ENCODE measurements around the gene TRIM32.

The TRIM32 gene

DNA sequence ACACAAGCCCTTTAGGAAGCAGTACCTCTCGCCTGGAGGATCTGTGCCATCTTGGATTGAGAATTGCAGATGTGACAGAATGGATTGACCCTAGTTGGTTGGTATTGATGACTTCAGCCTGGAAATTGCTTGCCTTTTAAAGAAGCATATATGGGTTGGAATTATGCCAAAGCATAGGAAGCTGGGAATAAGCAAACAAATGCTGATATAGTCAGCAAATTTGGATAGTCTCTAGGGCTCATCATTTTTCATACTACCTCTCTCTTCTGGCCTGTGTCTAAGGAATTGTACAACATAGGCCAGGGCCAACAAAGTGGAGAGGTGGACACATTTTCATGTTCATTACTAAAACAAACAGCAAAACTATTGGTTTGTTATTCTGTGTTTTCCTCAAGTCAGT, 13.2 kb downstream of the TRIM32 start:
- no peak for FAIRE-seq
- no peak for DNase-seq (ENCODE audit: insufficient read length, low spot score)
- TF ChIP-seq TAF1 (IDR thresholded peaks at IDR 0.05; ENCODE audit: low read depth, low read length) (no peak), POLR2A (IDR thresholded peaks at IDR 0.05; ENCODE audit: low read depth, low read length) (no peak), POLR2AphosphoS5 (IDR thresholded peaks at IDR 0.05; ENCODE audit: low read depth, low read length) (no peak), PAX5 (IDR thresholded peaks at IDR 0.05; ENCODE audit: insufficient read depth, low read length, severe bottlenecking) (no peak), POU2F2 (IDR thresholded peaks at IDR 0.05; ENCODE audit: low read depth, low read length) (no peak), SPI1 (IDR thresholded peaks at IDR 0.05; ENCODE audit: low read depth, low read length) (no peak)

DNA sequence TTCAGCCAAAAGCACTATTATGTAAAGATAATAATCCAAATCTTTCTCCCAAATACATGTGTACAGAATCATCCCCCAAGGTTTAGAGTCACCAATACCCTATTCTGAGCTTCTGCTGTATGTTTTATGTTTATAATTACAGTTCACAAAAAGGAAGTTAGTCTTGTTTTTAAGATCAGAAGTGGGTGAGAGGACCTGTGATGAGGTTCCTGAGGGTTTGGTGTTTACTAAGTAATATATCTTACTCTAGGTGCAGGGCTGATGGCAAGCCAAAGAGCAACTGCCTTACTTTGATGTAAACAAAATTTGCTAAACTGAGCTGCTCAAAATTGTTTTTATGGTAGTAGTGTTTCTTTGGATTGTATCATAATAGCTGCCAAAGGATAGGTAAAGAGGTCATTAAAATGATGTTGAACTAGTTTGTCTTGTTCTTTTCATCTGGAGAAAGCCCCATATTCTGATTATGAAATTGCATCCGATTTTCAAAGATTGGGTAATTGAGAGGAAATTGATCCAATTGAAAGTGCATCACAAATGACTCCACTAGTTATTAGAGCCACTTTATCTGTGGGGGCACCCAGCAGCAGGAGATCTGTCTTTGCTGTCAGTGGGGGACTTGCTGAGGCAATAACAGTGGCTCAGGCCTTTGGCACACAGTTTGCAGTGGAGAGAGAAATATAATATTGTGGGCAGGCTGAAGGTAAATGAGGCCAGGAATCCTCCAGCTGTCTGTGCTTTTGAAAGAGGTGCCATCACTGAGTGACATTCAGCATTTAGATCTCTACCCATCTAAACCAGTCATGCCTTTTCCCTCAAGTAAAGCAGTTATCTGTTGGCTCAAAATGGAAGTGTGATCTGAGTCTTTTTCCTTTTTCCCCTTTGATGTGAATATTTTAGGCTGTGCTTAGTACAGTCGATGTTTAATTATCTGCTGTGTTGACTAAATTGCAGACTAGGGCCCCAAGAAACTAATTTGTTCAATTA, 14.1 kb downstream of the TRIM32 start:
- FAIRE-seq (no peak), DNase-seq (ENCODE audit: insufficient read length, low spot score) (no peak)
- TF ChIP-seq TAF1 (IDR thresholded peaks at IDR 0.05; ENCODE audit: low read depth, low read length), result no peak
- 0 out of 2 replicates have a peak, but pooled peaks have one; percentile 21 for TF ChIP-seq POLR2AphosphoS5 (IDR thresholded peaks at IDR 0.05; ENCODE audit: low read depth, low read length)

DNA sequence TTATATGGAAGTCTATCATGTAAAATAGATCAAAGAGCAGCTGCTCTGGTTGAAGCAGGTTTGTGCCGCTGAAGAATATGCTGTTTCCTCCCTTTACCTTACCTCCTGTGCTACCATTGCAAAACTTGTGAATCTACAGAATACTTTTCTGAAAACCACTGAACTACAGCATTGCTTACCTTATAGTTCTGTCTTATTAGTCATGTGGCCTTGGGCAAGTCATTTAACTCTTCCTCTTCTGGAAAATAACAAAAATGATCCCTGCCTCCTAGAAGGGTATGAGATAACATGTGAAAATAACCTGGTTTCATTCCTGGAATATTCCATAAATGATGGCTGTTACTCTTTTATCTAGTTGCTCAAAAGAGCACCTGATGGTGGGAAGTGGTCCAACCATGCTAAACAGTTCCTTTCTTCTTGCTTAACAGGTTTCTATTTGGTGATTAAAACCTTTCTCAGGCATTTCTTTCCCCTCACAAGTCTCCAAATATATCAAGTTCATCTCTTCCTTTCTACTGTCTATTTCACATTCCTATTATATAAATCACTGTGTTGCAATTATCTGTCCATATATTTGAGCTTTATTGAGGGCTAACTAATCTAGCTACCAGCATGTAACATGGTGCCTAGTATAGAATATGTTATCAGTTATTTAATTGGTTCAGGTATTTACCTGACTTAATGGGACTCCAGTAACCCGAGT, 15.0 kb downstream of the TRIM32 start:
- FAIRE-seq (no peak), DNase-seq (ENCODE audit: insufficient read length, low spot score) (no peak)
- TF ChIP-seq POLR2AphosphoS5 (IDR thresholded peaks at IDR 0.05; ENCODE audit: low read depth, low read length) (no peak), PAX5 (IDR thresholded peaks at IDR 0.05; ENCODE audit: insufficient read depth, low read length, severe bottlenecking) (no peak)

DNA sequence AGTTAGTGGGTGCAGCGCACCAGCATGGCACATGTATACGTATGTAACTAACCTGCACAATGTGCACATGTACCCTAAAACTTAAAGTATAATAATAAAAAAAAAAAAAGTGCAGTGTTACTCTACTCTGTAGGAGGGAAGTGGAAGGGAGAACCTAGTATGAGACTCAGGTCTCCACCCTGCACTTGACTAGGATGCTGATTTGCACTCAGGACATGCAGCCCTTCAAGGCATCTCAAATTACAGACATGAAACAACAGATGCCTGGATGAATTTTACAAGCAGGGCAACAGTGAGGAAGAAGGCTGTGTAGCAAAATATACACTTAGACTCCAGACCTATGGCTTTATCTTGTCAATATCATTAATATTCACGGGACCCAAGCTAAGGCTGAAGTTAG, 16.5 kb downstream of the TRIM32 start:
- FAIRE-seq (no peak), DNase-seq (ENCODE audit: insufficient read length, low spot score) (no peak)

DNA sequence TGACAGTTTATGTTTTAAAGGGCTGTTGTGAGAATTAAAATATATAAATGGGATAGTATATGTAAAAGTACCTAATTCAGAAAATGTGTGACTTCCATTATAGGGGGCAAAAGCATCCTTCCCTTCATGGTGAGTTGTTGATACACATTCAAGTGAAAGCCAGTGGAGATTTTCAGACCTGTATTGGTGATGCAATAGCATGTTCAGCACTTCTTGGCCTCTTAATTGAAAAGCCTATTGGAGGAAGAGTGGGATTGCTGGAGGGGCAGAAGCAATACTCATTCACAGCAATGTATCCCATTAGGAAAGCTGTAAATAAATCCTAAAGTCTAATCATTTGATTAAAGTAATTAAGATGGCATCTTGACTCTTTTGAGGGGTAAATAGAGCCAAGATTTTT, 17.4 kb downstream of the TRIM32 start:
- DNase-seq (ENCODE audit: insufficient read length, low spot score) (no peak), FAIRE-seq (no peak)
- TF ChIP-seq TAF1 (IDR thresholded peaks at IDR 0.05; ENCODE audit: low read depth, low read length) (no peak), POU2F2 (IDR thresholded peaks at IDR 0.05; ENCODE audit: low read depth, low read length) (no peak), SPI1 (IDR thresholded peaks at IDR 0.05; ENCODE audit: low read depth, low read length) (no peak), POLR2AphosphoS5 (IDR thresholded peaks at IDR 0.05; ENCODE audit: low read depth, low read length) (no peak), POLR2A (IDR thresholded peaks at IDR 0.05; ENCODE audit: low read depth, low read length) (no peak), PAX5 (IDR thresholded peaks at IDR 0.05; ENCODE audit: insufficient read depth, low read length, severe bottlenecking) (no peak)

More for the DNA sequence above, 16.5 kb downstream of the TRIM32 start:
- TF ChIP-seq POLR2A (IDR thresholded peaks at IDR 0.05; ENCODE audit: low read depth, low read length) (no peak), POLR2AphosphoS5 (IDR thresholded peaks at IDR 0.05; ENCODE audit: low read depth, low read length) (no peak), SPI1 (IDR thresholded peaks at IDR 0.05; ENCODE audit: low read depth, low read length) (no peak)

DNA sequence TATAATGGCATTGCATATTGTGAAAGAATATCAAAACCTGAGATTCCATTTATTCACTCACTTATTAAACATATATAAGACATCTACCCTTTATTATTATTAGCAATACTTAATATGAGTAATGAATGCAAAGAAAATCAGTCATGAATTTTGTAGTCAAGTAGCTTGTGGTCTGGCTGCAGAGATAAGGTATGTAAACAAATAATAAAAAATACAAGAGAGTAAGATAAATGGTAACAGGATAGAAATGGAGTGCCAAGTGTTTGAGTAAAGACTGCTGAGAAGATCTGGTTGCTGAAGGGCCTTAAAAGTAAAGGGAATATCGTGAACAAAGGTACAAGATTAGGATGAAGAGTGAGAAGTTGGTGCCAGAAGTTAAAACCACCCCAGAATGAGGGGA, 18.4 kb downstream of the TRIM32 start:
- TF ChIP-seq POU2F2 (IDR thresholded peaks at IDR 0.05; ENCODE audit: low read depth, low read length), result no peak
- TF ChIP-seq PAX5 (IDR thresholded peaks at IDR 0.05; ENCODE audit: insufficient read depth, low read length, severe bottlenecking), result no peak
- TF ChIP-seq SPI1 (IDR thresholded peaks at IDR 0.05; ENCODE audit: low read depth, low read length), result no peak
- no peak for TF ChIP-seq TAF1 (IDR thresholded peaks at IDR 0.05; ENCODE audit: low read depth, low read length)
- TF ChIP-seq POLR2AphosphoS5 (IDR thresholded peaks at IDR 0.05; ENCODE audit: low read depth, low read length), result no peak
- TF ChIP-seq POLR2A (IDR thresholded peaks at IDR 0.05; ENCODE audit: low read depth, low read length), result no peak
- FAIRE-seq (no peak), DNase-seq (ENCODE audit: insufficient read length, low spot score) (no peak)

DNA sequence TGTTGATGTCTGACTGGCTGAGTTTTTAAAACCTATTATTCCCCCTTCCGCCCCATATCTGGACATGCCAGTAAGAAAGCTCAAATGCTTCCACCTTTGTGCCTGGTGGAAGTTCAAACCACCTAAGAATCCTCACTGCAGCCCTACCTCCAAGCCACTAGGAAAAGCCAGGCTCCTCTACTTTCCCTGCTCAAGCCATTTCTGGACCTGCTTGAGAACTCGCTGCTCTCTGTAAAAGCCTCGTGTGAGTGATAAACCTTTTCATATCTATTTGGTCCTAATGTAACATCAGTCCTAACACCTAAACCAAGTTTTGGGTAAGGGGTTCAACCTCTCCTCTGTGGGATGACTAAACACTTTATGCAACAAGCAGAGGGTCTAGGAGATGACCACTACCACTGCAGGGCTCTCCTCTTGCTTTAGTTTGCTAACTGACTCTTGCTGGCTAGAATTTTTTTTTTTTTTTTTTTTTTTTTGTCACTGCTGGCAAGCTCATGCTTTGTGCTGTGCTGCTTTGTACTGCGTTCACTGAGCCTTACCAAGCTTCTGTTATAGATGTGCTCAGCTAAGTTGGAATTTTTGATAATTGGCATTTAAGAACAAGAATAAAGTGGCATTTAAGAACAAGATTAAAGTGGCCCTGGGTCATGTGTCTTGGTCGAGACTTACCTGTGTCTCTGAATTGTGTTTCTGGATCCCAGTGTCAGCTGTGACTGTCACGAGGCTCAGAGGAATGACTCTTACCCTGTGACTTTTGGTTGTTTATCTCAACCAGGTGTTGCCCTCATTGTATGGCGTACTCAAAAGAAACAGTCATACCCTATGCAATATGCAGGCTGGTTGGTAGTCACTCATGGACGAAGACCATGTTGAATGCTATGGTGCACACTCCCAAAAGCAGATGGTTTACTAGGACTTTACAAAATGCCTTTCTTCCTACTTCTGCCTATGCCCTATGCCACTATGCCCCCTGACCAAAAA, 19.5 kb downstream of the TRIM32 start:
- FAIRE-seq (no peak), DNase-seq (ENCODE audit: insufficient read length, low spot score) (no peak)
- no peak for TF ChIP-seq TAF1 (IDR thresholded peaks at IDR 0.05; ENCODE audit: low read depth, low read length)
- TF ChIP-seq POLR2A (IDR thresholded peaks at IDR 0.05; ENCODE audit: low read depth, low read length), result no peak
- no peak for TF ChIP-seq PAX5 (IDR thresholded peaks at IDR 0.05; ENCODE audit: insufficient read depth, low read length, severe bottlenecking)
- TF ChIP-seq POU2F2 (IDR thresholded peaks at IDR 0.05; ENCODE audit: low read depth, low read length), result no peak
- no peak for TF ChIP-seq SPI1 (IDR thresholded peaks at IDR 0.05; ENCODE audit: low read depth, low read length)
- no peak for TF ChIP-seq POLR2AphosphoS5 (IDR thresholded peaks at IDR 0.05; ENCODE audit: low read depth, low read length)

DNA sequence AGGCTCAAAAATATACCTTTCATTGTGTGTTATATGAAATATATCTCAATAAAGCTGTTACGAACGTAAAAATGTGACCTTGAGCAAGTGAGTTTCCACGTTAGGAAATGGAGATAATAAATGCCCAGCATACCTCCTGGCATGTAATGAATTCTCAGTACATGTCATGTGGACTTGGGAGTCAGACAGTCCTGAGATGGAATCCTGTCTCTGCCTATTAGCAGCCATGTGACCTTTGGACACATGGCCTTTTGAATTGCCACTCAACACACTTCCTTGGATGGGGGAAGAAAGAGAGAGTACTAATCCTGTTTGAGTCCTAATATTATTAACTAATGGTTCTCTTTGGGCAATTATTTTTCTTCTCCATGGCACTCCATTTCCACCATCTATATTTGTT, 25.7 kb downstream of the TRIM32 start:
- no peak for TF ChIP-seq PAX5 (IDR thresholded peaks at IDR 0.05; ENCODE audit: insufficient read depth, low read length, severe bottlenecking)
- TF ChIP-seq SPI1 (IDR thresholded peaks at IDR 0.05; ENCODE audit: low read depth, low read length), result no peak
- no peak for TF ChIP-seq POU2F2 (IDR thresholded peaks at IDR 0.05; ENCODE audit: low read depth, low read length)
- no peak for TF ChIP-seq POLR2AphosphoS5 (IDR thresholded peaks at IDR 0.05; ENCODE audit: low read depth, low read length)
- TF ChIP-seq POLR2A (IDR thresholded peaks at IDR 0.05; ENCODE audit: low read depth, low read length), result no peak
- no peak for TF ChIP-seq TAF1 (IDR thresholded peaks at IDR 0.05; ENCODE audit: low read depth, low read length)
- FAIRE-seq, result no peak
- no peak for DNase-seq (ENCODE audit: insufficient read length, low spot score)

DNA sequence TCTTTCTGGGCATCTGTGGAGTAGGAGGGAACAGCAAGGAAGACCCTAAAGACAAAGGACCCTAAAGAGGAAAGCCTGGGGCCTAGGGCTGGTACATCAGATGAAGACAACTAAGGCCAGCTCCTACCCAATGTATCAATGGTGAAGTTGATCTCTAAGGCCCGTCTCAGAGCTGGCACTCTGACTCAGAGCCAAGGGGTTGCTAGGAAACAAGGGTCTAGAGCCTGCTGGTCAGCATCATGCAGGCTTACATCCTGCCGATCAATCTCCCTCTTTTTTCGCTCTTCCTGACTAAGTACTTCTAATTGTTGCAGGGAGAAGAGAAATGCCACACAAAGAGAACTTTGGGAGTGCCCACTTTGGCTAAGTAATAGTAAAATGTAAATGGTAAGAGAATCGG, 26.2 kb downstream of the TRIM32 start:
- TF ChIP-seq POLR2A (IDR thresholded peaks at IDR 0.05; ENCODE audit: low read depth, low read length), result no peak
- no peak for TF ChIP-seq POLR2AphosphoS5 (IDR thresholded peaks at IDR 0.05; ENCODE audit: low read depth, low read length)
- TF ChIP-seq POU2F2 (IDR thresholded peaks at IDR 0.05; ENCODE audit: low read depth, low read length), result no peak
- no peak for TF ChIP-seq SPI1 (IDR thresholded peaks at IDR 0.05; ENCODE audit: low read depth, low read length)
- no peak for TF ChIP-seq PAX5 (IDR thresholded peaks at IDR 0.05; ENCODE audit: insufficient read depth, low read length, severe bottlenecking)
- no peak for TF ChIP-seq TAF1 (IDR thresholded peaks at IDR 0.05; ENCODE audit: low read depth, low read length)
- no peak for DNase-seq (ENCODE audit: insufficient read length, low spot score)
- no peak for FAIRE-seq
